HepG2 (cell line): ENCODE results near the gene FOXN3. TPM values are rescaled to one million over a fixed set of nuclear protein-coding genes. Genes with fewer than 3 reads are reported as not detected.

Source experiments
- ARNTL ChIP-seq: sonication (generic); formaldehyde crosslinking; IDR thresholded peaks from 2 replicates; pipeline ENCODE4 v1.4.0; 2020; ENCODE audit warnings: mild to moderate bottlenecking, missing genetic modification reagents
- CHCHD3 ChIP-seq: sonication (generic); formaldehyde crosslinking; IDR thresholded peaks from 2 replicates; pipeline ENCODE4 v1.8.0; 2022; ENCODE audit warnings: mild to moderate bottlenecking, missing genetic modification reagents, moderate library complexity
- FOXP1 ChIP-seq, 2 experiments: fragments of 450-650 bp in 1 of 2; IDR thresholded peaks; 2 replicates each; pipeline ENCODE4 v1.6.1; 2017 to 2018; ENCODE audit warnings: antibody characterized with exemption in 1 of 2
- HCFC1 ChIP-seq: fragments of 150-350 bp; IDR thresholded peaks from 2 replicates; pipeline ENCODE4 v1.6.1; 2014; ENCODE audit warnings: low read depth, low read length
- HNRNPH1 ChIP-seq: fragments of 200-400 bp; formaldehyde crosslinking; optimal IDR thresholded peaks from 2 replicates; pipeline ENCODE3; 2017; ENCODE audit warnings: mild to moderate bottlenecking, low read depth, low read length
- JDP2 ChIP-seq: sonication (generic); formaldehyde crosslinking; IDR thresholded peaks from 2 replicates; pipeline ENCODE4 v1.8.1; 2022; ENCODE audit warnings: missing genetic modification reagents, borderline replicate concordance
- PRPF4 ChIP-seq: fragments of 200-400 bp; formaldehyde crosslinking; IDR thresholded peaks from 2 replicates; pipeline ENCODE4 v1.6.1; 2016; ENCODE audit warnings: low read length, low read depth; ENCODE audit not compliant: poor library complexity, severe bottlenecking
- TARDBP ChIP-seq: sonication (generic); formaldehyde crosslinking; IDR thresholded peaks from 2 replicates; pipeline ENCODE4 v1.8.0; 2022; ENCODE audit warnings: mild to moderate bottlenecking, missing genetic modification reagents
- TBP ChIP-seq: sonication (generic); formaldehyde crosslinking; IDR thresholded peaks from 2 replicates; pipeline ENCODE4 v1.5.0; 2020; ENCODE audit warnings: missing genetic modification reagents
- YEATS4 ChIP-seq: sonication (generic); formaldehyde crosslinking; IDR thresholded peaks from 2 replicates; pipeline ENCODE4 v1.4.0; 2020; ENCODE audit warnings: missing genetic modification reagents, borderline replicate concordance
- ZFP62 ChIP-seq: sonication (generic); formaldehyde crosslinking; IDR thresholded peaks from 2 replicates; pipeline ENCODE4 v1.4.0; 2020; ENCODE audit warnings: missing genetic modification reagents
- ZNF136 ChIP-seq: sonication (generic); formaldehyde crosslinking; IDR thresholded peaks from 2 replicates; pipeline ENCODE4 v1.8.1; 2022; ENCODE audit warnings: low read depth, mild to moderate bottlenecking, moderate library complexity, missing genetic modification reagents
- ZNF225 ChIP-seq: sonication (generic); formaldehyde crosslinking; IDR thresholded peaks from 2 replicates; pipeline ENCODE4 v1.4.0; 2020; ENCODE audit warnings: mild to moderate bottlenecking, missing genetic modification reagents
- ZNF33B ChIP-seq: sonication (generic); formaldehyde crosslinking; IDR thresholded peaks from 2 replicates; pipeline ENCODE4 v1.5.1; 2020; ENCODE audit warnings: mild to moderate bottlenecking, missing genetic modification reagents
- ZNF816 ChIP-seq: sonication (generic); formaldehyde crosslinking; IDR thresholded peaks from 2 replicates; pipeline ENCODE4 v1.8.0; 2022; ENCODE audit warnings: missing genetic modification reagents, mild to moderate bottlenecking, borderline replicate concordance
- polyA plus RNA-seq, 8 experiments: library from polyadenylated mRNA; depleted of rRNA in 3 of 8; stranded (reverse) in 7 of 8; unstranded in 1 of 8; fragments of >200 nt; fragmentation: Illumina TruSeq in 4 of 8; extraction: Trizol in 4 of 8; gene quantifications; 2 replicates each; pipeline versions ENCODE4 v1.2.1 to v1.2.3, GENCODE V29; 2011 to 2016; ENCODE audit warnings: low read depth in 4 of 8, missing spikeins in 1 of 8, mixed read lengths in 1 of 8; ENCODE audit not compliant: insufficient read depth in 1 of 8
- total RNA-seq, 5 experiments: library from RNA; depleted of rRNA; stranded (reverse); fragments of >200 nt; fragmentation: Illumina TruSeq; extraction: Trizol; gene quantifications; 2 replicates each; pipeline ENCODE4 v1.2.3, GENCODE V29; 2016; ENCODE audit warnings: low read depth in 1 of 5
- TF ChIP-seq, protein P1 (sequence below): sonication (generic); formaldehyde crosslinking; IDR thresholded peaks from 2 replicates; pipeline ENCODE4 v1.9.0; 2021; ENCODE audit warnings: missing genetic modification reagents, mild to moderate bottlenecking, borderline replicate concordance
- TF ChIP-seq, protein P2 (sequence below): sonication (generic); formaldehyde crosslinking; IDR thresholded peaks from 2 replicates; pipeline ENCODE4 v1.8.0; 2022; ENCODE audit warnings: missing genetic modification reagents, low read depth, mild to moderate bottlenecking, borderline replicate concordance
- TF ChIP-seq, protein P3 (sequence below): IDR thresholded peaks from 2 replicates; pipeline ENCODE4 v1.6.1; 2016
- TF ChIP-seq, protein P4 (sequence below): sonication (generic); formaldehyde crosslinking; IDR thresholded peaks from 2 replicates; pipeline ENCODE4 v1.4.0; 2020; ENCODE audit warnings: missing genetic modification reagents, borderline replicate concordance
- TF ChIP-seq, protein P5 (sequence below): sonication (generic); formaldehyde crosslinking; IDR thresholded peaks from 2 replicates; pipeline ENCODE4 v1.5.0; 2020; ENCODE audit warnings: missing genetic modification reagents, mild to moderate bottlenecking, borderline replicate concordance

The FOXN3 gene
- total and polyA plus RNA-seq, 2 of the 13 experiments (the other 11 are each of a cell fraction or from before 2014, with no cell fraction given): 32.4 to 70.2 TPM

DNA sequence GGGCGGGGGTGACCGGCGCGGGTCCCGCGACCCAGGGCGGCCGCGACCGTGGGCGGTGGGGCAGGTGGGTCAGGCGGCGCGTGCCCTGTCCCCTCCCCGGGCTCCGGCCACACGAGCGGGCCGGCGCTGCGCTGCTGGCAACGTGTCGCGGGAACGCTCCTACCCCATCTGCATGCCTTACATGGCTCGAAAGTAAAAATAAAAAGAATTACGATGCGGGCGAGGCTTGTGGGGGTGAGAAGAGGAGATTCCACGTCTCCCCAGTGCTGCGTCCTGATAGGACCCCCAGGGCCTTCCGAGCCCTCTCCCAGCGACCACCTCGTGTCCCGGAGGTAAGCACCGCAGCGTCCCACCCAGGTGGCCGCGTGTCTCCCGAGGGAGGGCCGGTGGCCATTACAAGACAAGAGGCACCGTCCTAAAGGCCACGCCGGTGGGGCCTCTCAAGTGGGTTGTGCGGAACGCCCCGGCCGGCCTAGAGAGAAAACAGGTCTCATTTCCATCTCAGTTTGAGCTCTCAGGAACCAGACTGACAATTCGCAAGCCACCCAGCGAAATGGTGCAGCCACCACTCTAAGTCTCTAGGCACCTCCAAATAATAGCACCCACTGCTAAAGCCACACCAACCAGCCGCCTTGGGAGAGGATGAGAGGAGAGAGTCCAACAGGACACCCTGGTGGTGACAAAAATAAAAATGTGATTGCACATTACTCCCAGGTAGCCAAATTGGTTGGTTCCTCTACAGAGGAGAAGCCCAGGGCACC is 612 bp upstream of the FOXN3 start (continued):
- TF ChIP-seq, protein P1, sequence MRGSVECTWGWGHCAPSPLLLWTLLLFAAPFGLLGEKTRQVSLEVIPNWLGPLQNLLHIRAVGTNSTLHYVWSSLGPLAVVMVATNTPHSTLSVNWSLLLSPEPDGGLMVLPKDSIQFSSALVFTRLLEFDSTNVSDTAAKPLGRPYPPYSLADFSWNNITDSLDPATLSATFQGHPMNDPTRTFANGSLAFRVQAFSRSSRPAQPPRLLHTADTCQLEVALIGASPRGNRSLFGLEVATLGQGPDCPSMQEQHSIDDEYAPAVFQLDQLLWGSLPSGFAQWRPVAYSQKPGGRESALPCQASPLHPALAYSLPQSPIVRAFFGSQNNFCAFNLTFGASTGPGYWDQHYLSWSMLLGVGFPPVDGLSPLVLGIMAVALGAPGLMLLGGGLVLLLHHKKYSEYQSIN (CRISPR knock-in tag): no peak
- TF ChIP-seq, protein P2, sequence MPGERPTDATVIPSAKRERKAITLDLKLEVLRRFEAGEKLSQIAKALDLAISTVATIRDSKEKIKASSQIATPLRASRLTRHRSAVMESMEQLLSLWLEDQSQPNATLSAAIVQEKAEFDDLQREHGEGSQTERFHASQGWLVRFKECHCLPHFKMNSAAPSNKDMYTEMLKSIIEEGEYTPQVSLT (CRISPR knock-in tag): no peak
- peak; percentile 47; the same call in 1 of the 2 replicates for TF ChIP-seq YEATS4 (CRISPR knock-in tag)
- no peak for TF ChIP-seq JDP2 (CRISPR knock-in tag)
- TF ChIP-seq, protein P3, sequence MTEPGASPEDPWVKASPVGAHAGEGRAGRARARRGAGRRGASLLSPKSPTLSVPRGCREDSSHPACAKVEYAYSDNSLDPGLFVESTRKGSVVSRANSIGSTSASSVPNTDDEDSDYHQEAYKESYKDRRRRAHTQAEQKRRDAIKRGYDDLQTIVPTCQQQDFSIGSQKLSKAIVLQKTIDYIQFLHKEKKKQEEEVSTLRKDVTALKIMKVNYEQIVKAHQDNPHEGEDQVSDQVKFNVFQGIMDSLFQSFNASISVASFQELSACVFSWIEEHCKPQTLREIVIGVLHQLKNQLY (CRISPR knock-in tag): no peak
- no peak for TF ChIP-seq ZNF816 (CRISPR knock-in tag)
- TF ChIP-seq TBP (CRISPR knock-in tag): no peak
- no peak for TF ChIP-seq ARNTL (CRISPR knock-in tag)
- no peak for TF ChIP-seq HCFC1
- TF ChIP-seq, protein P4, sequence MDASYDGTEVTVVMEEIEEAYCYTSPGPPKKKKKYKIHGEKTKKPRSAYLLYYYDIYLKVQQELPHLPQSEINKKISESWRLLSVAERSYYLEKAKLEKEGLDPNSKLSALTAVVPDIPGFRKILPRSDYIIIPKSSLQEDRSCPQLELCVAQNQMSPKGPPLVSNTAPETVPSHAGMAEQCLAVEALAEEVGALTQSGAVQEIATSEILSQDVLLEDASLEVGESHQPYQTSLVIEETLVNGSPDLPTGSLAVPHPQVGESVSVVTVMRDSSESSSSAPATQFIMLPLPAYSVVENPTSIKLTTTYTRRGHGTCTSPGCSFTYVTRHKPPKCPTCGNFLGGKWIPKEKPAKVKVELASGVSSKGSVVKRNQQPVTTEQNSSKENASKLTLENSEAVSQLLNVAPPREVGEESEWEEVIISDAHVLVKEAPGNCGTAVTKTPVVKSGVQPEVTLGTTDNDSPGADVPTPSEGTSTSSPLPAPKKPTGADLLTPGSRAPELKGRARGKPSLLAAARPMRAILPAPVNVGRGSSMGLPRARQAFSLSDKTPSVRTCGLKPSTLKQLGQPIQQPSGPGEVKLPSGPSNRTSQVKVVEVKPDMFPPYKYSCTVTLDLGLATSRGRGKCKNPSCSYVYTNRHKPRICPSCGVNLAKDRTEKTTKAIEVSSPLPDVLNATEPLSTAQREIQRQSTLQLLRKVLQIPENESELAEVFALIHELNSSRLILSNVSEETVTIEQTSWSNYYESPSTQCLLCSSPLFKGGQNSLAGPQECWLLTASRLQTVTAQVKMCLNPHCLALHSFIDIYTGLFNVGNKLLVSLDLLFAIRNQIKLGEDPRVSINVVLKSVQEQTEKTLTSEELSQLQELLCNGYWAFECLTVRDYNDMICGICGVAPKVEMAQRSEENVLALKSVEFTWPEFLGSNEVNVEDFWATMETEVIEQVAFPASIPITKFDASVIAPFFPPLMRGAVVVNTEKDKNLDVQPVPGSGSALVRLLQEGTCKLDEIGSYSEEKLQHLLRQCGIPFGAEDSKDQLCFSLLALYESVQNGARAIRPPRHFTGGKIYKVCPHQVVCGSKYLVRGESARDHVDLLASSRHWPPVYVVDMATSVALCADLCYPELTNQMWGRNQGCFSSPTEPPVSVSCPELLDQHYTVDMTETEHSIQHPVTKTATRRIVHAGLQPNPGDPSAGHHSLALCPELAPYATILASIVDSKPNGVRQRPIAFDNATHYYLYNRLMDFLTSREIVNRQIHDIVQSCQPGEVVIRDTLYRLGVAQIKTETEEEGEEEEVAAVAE (CRISPR knock-in tag): 0 out of 2 replicates have a peak, but pooled peaks have one; percentile 20
- TF ChIP-seq HNRNPH1: no peak
- TF ChIP-seq FOXP1 (IDR thresholded peaks at IDR 0.05): no peak
- no peak for TF ChIP-seq FOXP1 (CRISPR knock-in tag; IDR thresholded peaks at IDR 0.05)
- no peak for TF ChIP-seq TARDBP
- TF ChIP-seq ZNF33B (CRISPR knock-in tag): peak; percentile 66
- TF ChIP-seq, protein P5, sequence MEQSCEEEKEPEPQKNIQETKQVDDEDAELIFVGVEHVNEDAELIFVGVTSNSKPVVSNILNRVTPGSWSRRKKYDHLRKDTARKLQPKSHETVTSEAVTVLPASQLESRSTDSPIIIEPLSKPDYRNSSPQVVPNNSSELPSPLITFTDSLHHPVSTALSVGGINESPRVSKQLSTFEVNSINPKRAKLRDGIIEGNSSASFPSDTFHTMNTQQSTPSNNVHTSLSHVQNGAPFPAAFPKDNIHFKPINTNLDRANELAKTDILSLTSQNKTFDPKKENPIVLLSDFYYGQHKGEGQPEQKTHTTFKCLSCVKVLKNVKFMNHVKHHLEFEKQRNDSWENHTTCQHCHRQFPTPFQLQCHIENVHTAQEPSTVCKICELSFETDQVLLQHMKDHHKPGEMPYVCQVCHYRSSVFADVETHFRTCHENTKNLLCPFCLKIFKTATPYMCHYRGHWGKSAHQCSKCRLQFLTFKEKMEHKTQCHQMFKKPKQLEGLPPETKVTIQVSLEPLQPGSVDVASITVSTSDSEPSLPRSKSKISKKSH (CRISPR knock-in tag): 0 out of 2 replicates have a peak, but pooled peaks have one; percentile 43
- no peak; the same call in 1 of the 2 replicates for TF ChIP-seq ZNF136 (CRISPR knock-in tag)
- TF ChIP-seq CHCHD3 (CRISPR knock-in tag): no peak
- no peak for TF ChIP-seq PRPF4
- TF ChIP-seq ZNF225 (CRISPR knock-in tag): 0 out of 2 replicates have a peak, but pooled peaks have one; percentile 20
- no peak for TF ChIP-seq ZFP62 (CRISPR knock-in tag)
